ENCODE results near the gene RGS19. TPM values are rescaled to one million over a fixed set of nuclear protein-coding genes. Genes with fewer than 3 reads are reported as not detected.

The RGS19 gene
- total and polyA plus RNA-seq, 2 of the 8 experiments (the other 6 are each of a cell fraction or from before 2014, with no cell fraction given): 12.7 to 16.8 TPM

GRCh38 chr20:64043768-64044167 is 35.5 kb downstream of the RGS19 start (continued):
- TF ChIP-seq, protein P1, sequence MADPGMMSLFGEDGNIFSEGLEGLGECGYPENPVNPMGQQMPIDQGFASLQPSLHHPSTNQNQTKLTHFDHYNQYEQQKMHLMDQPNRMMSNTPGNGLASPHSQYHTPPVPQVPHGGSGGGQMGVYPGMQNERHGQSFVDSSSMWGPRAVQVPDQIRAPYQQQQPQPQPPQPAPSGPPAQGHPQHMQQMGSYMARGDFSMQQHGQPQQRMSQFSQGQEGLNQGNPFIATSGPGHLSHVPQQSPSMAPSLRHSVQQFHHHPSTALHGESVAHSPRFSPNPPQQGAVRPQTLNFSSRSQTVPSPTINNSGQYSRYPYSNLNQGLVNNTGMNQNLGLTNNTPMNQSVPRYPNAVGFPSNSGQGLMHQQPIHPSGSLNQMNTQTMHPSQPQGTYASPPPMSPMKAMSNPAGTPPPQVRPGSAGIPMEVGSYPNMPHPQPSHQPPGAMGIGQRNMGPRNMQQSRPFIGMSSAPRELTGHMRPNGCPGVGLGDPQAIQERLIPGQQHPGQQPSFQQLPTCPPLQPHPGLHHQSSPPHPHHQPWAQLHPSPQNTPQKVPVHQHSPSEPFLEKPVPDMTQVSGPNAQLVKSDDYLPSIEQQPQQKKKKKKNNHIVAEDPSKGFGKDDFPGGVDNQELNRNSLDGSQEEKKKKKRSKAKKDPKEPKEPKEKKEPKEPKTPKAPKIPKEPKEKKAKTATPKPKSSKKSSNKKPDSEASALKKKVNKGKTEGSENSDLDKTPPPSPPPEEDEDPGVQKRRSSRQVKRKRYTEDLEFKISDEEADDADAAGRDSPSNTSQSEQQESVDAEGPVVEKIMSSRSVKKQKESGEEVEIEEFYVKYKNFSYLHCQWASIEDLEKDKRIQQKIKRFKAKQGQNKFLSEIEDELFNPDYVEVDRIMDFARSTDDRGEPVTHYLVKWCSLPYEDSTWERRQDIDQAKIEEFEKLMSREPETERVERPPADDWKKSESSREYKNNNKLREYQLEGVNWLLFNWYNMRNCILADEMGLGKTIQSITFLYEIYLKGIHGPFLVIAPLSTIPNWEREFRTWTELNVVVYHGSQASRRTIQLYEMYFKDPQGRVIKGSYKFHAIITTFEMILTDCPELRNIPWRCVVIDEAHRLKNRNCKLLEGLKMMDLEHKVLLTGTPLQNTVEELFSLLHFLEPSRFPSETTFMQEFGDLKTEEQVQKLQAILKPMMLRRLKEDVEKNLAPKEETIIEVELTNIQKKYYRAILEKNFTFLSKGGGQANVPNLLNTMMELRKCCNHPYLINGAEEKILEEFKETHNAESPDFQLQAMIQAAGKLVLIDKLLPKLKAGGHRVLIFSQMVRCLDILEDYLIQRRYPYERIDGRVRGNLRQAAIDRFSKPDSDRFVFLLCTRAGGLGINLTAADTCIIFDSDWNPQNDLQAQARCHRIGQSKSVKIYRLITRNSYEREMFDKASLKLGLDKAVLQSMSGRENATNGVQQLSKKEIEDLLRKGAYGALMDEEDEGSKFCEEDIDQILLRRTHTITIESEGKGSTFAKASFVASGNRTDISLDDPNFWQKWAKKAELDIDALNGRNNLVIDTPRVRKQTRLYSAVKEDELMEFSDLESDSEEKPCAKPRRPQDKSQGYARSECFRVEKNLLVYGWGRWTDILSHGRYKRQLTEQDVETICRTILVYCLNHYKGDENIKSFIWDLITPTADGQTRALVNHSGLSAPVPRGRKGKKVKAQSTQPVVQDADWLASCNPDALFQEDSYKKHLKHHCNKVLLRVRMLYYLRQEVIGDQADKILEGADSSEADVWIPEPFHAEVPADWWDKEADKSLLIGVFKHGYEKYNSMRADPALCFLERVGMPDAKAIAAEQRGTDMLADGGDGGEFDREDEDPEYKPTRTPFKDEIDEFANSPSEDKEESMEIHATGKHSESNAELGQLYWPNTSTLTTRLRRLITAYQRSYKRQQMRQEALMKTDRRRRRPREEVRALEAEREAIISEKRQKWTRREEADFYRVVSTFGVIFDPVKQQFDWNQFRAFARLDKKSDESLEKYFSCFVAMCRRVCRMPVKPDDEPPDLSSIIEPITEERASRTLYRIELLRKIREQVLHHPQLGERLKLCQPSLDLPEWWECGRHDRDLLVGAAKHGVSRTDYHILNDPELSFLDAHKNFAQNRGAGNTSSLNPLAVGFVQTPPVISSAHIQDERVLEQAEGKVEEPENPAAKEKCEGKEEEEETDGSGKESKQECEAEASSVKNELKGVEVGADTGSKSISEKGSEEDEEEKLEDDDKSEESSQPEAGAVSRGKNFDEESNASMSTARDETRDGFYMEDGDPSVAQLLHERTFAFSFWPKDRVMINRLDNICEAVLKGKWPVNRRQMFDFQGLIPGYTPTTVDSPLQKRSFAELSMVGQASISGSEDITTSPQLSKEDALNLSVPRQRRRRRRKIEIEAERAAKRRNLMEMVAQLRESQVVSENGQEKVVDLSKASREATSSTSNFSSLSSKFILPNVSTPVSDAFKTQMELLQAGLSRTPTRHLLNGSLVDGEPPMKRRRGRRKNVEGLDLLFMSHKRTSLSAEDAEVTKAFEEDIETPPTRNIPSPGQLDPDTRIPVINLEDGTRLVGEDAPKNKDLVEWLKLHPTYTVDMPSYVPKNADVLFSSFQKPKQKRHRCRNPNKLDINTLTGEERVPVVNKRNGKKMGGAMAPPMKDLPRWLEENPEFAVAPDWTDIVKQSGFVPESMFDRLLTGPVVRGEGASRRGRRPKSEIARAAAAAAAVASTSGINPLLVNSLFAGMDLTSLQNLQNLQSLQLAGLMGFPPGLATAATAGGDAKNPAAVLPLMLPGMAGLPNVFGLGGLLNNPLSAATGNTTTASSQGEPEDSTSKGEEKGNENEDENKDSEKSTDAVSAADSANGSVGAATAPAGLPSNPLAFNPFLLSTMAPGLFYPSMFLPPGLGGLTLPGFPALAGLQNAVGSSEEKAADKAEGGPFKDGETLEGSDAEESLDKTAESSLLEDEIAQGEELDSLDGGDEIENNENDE (IDR thresholded peaks at IDR 0.05; ENCODE audit: insufficient replicate concordance, low read length): no peak
- TF ChIP-seq SIN3A (conservative IDR thresholded peaks at IDR 0.05 in 1 of 2, IDR thresholded peaks at IDR 0.05 in 1 of 2; ENCODE audit: low read depth in 1 of 2, low read length in 2 of 2): no peak
